Measurements from ENCODE around the gene ATP1B4. TPM values are rescaled to one million over a fixed set of nuclear protein-coding genes. Genes with fewer than 3 reads are reported as not detected.
"Not testable (repeated sequence)": the region's sequence is repeated elsewhere in the genome, so short reads cannot be mapped to it uniquely, and the experiment has no call there.

ATP1B4 gene
- polyA plus RNA-seq, 4 donors, result 0.66 TPM; not detected in 3

GRCh38 chrX:120334603-120335002, 27.3 kb upstream of the ATP1B4 start:
- no peak for FAIRE-seq
- Histone ChIP-seq H3K27me3 (ENCODE audit: control insufficient read depth in 3 of 3, insufficient read depth in 3 of 3, low read length in 3 of 3) (no peaks in the 10 kb centered on the region), H3K9me3 (ENCODE audit: control insufficient read depth in 2 of 2, insufficient read depth in 1 of 2, low read depth in 1 of 2, low read length in 1 of 2) (peaks cover 0 to 3% of the 10 kb centered on the region in 2 donors), H3K4me3 (ENCODE audit: low read depth in 1 of 3, low read length in 3 of 3) (no peak overlapping the region), H3K4me1 (ENCODE audit: control insufficient read depth in 3 of 3, insufficient read depth in 2 of 3, low read depth in 1 of 3, low read length in 2 of 3) (no peaks in the 10 kb centered on the region), H3K36me3 (ENCODE audit: control insufficient read depth in 3 of 3, insufficient read depth in 2 of 3, low read depth in 1 of 3, low read length in 3 of 3) (no peaks in the 10 kb centered on the region), H3K27ac (ENCODE audit: low read depth in 1 of 3, low read length in 2 of 3) (no peak overlapping the region)
- WGBS, 3 donors, result 68 to 85% (median 73%) methylated on average over 1 of the region's 1 CpG
- DNase-seq, result no peak

- H3K4me1 ChIP-seq (ENCODE audit: control insufficient read depth in 3 of 3, insufficient read depth in 2 of 3, low read depth in 1 of 3, low read length in 2 of 3), result no peaks in the 10 kb centered on the region
- 59 to 77% (median 70%) methylated on average over 2 of the region's 2 CpGs for WGBS, 3 donors
- H3K9me3 ChIP-seq (ENCODE audit: control insufficient read depth in 2 of 2, insufficient read depth in 1 of 2, low read depth in 1 of 2, low read length in 1 of 2), result peaks cover 0 to 3% of the 10 kb centered on the region in 2 donors
- no peak overlapping the region for H3K27ac ChIP-seq (ENCODE audit: low read depth in 1 of 3, low read length in 2 of 3)
- DNase-seq, result no peak
- H3K36me3 ChIP-seq (ENCODE audit: control insufficient read depth in 3 of 3, insufficient read depth in 2 of 3, low read depth in 1 of 3, low read length in 3 of 3), result no peaks in the 10 kb centered on the region
- no peak overlapping the region for H3K4me3 ChIP-seq (ENCODE audit: low read depth in 1 of 3, low read length in 3 of 3)
- no peak for FAIRE-seq
- no peaks in the 10 kb centered on the region for H3K27me3 ChIP-seq (ENCODE audit: control insufficient read depth in 3 of 3, insufficient read depth in 3 of 3, low read length in 3 of 3)
Measured at GRCh38 chrX:120335289-120335688, 26.6 kb upstream of the ATP1B4 start.

GRCh38 chrX:120336899-120337298, 25.0 kb upstream of the ATP1B4 start:
- DNase-seq (no peak), FAIRE-seq (no peak)
- Histone ChIP-seq H3K9me3 (ENCODE audit: control insufficient read depth in 2 of 2, insufficient read depth in 1 of 2, low read depth in 1 of 2, low read length in 1 of 2) (peaks cover 0 to 3% of the 10 kb centered on the region in 2 donors), H3K27me3 (ENCODE audit: control insufficient read depth in 3 of 3, insufficient read depth in 3 of 3, low read length in 3 of 3) (no peaks in the 10 kb centered on the region), H3K4me1 (ENCODE audit: control insufficient read depth in 3 of 3, insufficient read depth in 2 of 3, low read depth in 1 of 3, low read length in 2 of 3) (no peaks in the 10 kb centered on the region), H3K27ac (ENCODE audit: low read depth in 1 of 3, low read length in 2 of 3) (no peak overlapping the region), H3K4me3 (ENCODE audit: low read depth in 1 of 3, low read length in 3 of 3) (no peak overlapping the region), H3K36me3 (ENCODE audit: control insufficient read depth in 3 of 3, insufficient read depth in 2 of 3, low read depth in 1 of 3, low read length in 3 of 3) (no peaks in the 10 kb centered on the region)

- not testable (repeated sequence) for H3K27ac ChIP-seq (ENCODE audit: low read depth in 1 of 3, low read length in 2 of 3); FAIRE-seq; DNase-seq; H3K9me3 ChIP-seq (ENCODE audit: control insufficient read depth in 2 of 2, insufficient read depth in 1 of 2, low read depth in 1 of 2, low read length in 1 of 2); H3K36me3 ChIP-seq (ENCODE audit: control insufficient read depth in 3 of 3, insufficient read depth in 2 of 3, low read depth in 1 of 3, low read length in 3 of 3); H3K4me3 ChIP-seq (ENCODE audit: low read depth in 1 of 3, low read length in 3 of 3); H3K27me3 ChIP-seq (ENCODE audit: control insufficient read depth in 3 of 3, insufficient read depth in 3 of 3, low read length in 3 of 3); H3K4me1 ChIP-seq (ENCODE audit: control insufficient read depth in 3 of 3, insufficient read depth in 2 of 3, low read depth in 1 of 3, low read length in 2 of 3)
- 74 to 83% (median 77%) methylated on average over 7 to 11 of the region's 11 CpGs for WGBS, 3 donors
Measured at GRCh38 chrX:120344566-120344965, 17.3 kb upstream of the ATP1B4 start.

GRCh38 chrX:120350450-120351138, 11.3 kb upstream of the ATP1B4 start:
- no peaks in the 10 kb centered on the region for H3K27me3 ChIP-seq (ENCODE audit: control insufficient read depth in 3 of 3, insufficient read depth in 3 of 3, low read length in 3 of 3)
- no peak for DNase-seq
- H3K4me1 ChIP-seq (ENCODE audit: control insufficient read depth in 3 of 3, insufficient read depth in 2 of 3, low read depth in 1 of 3, low read length in 2 of 3), result no peaks in the 10 kb centered on the region
- 61 to 79% (median 61%) methylated on average over 4 of the region's 4 CpGs for WGBS, 3 donors
- H3K27ac ChIP-seq (ENCODE audit: low read depth in 1 of 3, low read length in 2 of 3), result no peak overlapping the region
- no peak overlapping the region for H3K4me3 ChIP-seq (ENCODE audit: low read depth in 1 of 3, low read length in 3 of 3)
- FAIRE-seq, result no peak
- no peaks in the 10 kb centered on the region for H3K9me3 ChIP-seq (ENCODE audit: control insufficient read depth in 2 of 2, insufficient read depth in 1 of 2, low read depth in 1 of 2, low read length in 1 of 2)
- H3K36me3 ChIP-seq (ENCODE audit: control insufficient read depth in 3 of 3, insufficient read depth in 2 of 3, low read depth in 1 of 3, low read length in 3 of 3), result no peaks in the 10 kb centered on the region

- DNase-seq (no peak), FAIRE-seq (no peak)
- no peak overlapping the region for H3K4me3 ChIP-seq (ENCODE audit: low read depth in 1 of 3, low read length in 3 of 3)
- no peak overlapping the region for H3K27ac ChIP-seq (ENCODE audit: low read depth in 1 of 3, low read length in 2 of 3)
- peaks cover 0 to 3% (median 0%) of the 10 kb centered on the region in 3 donors for H3K27me3 ChIP-seq (ENCODE audit: control insufficient read depth in 3 of 3, insufficient read depth in 3 of 3, low read length in 3 of 3)
- no peaks in the 10 kb centered on the region for H3K4me1 ChIP-seq (ENCODE audit: control insufficient read depth in 3 of 3, insufficient read depth in 2 of 3, low read depth in 1 of 3, low read length in 2 of 3)
- no peaks in the 10 kb centered on the region for H3K36me3 ChIP-seq (ENCODE audit: control insufficient read depth in 3 of 3, insufficient read depth in 2 of 3, low read depth in 1 of 3, low read length in 3 of 3)
- 64 to 77% (median 66%) methylated on average over 3 of the region's 3 CpGs for WGBS, 3 donors
- no peaks in the 10 kb centered on the region for H3K9me3 ChIP-seq (ENCODE audit: control insufficient read depth in 2 of 2, insufficient read depth in 1 of 2, low read depth in 1 of 2, low read length in 1 of 2)
Measured at GRCh38 chrX:120356084-120356483, 5.8 kb upstream of the ATP1B4 start.

GRCh38 chrX:120357186-120357585, 4.7 kb upstream of the ATP1B4 start:
- WGBS, 3 donors, result 54 to 70% (median 58%) methylated on average over 2 of the region's 2 CpGs
- H3K27me3 ChIP-seq (ENCODE audit: control insufficient read depth in 3 of 3, insufficient read depth in 3 of 3, low read length in 3 of 3), result peaks cover 0 to 3% (median 0%) of the 10 kb centered on the region in 3 donors
- H3K9me3 ChIP-seq (ENCODE audit: control insufficient read depth in 2 of 2, insufficient read depth in 1 of 2, low read depth in 1 of 2, low read length in 1 of 2), result no peaks in the 10 kb centered on the region
- H3K4me1 ChIP-seq (ENCODE audit: control insufficient read depth in 3 of 3, insufficient read depth in 2 of 3, low read depth in 1 of 3, low read length in 2 of 3), result no peaks in the 10 kb centered on the region
- FAIRE-seq, result no peak
- H3K36me3 ChIP-seq (ENCODE audit: control insufficient read depth in 3 of 3, insufficient read depth in 2 of 3, low read depth in 1 of 3, low read length in 3 of 3), result no peaks in the 10 kb centered on the region
- no peak overlapping the region for H3K27ac ChIP-seq (ENCODE audit: low read depth in 1 of 3, low read length in 2 of 3)
- H3K4me3 ChIP-seq (ENCODE audit: low read depth in 1 of 3, low read length in 3 of 3), result no peak overlapping the region
- DNase-seq, result no peak

GRCh38 chrX:120358737-120359456, 3.0 kb upstream of the ATP1B4 start:
- FAIRE-seq, result no peak

More at GRCh38 chrX:120358737-120359456, 3.0 kb upstream of the ATP1B4 start:
- H3K36me3 ChIP-seq (ENCODE audit: control insufficient read depth in 3 of 3, insufficient read depth in 2 of 3, low read depth in 1 of 3, low read length in 3 of 3), result no peaks in the 10 kb centered on the region
- H3K27me3 ChIP-seq (ENCODE audit: control insufficient read depth in 3 of 3, insufficient read depth in 3 of 3, low read length in 3 of 3), result peaks cover 0 to 3% (median 0%) of the 10 kb centered on the region in 3 donors
- H3K4me3 ChIP-seq (ENCODE audit: low read depth in 1 of 3, low read length in 3 of 3), result no peak overlapping the region
- DNase-seq, result no peak
- H3K27ac ChIP-seq (ENCODE audit: low read depth in 1 of 3, low read length in 2 of 3), result no peak overlapping the region
- WGBS, 3 donors, result 61 to 78% (median 66%) methylated on average over 7 of the region's 7 CpGs
- no peaks in the 10 kb centered on the region for H3K9me3 ChIP-seq (ENCODE audit: control insufficient read depth in 2 of 2, insufficient read depth in 1 of 2, low read depth in 1 of 2, low read length in 1 of 2)
- no peaks in the 10 kb centered on the region for H3K4me1 ChIP-seq (ENCODE audit: control insufficient read depth in 3 of 3, insufficient read depth in 2 of 3, low read depth in 1 of 3, low read length in 2 of 3)
